Colon (tissue), 2 donors: ENCODE measurements around the gene NSL1.
"Not testable (repeated sequence)": the region's sequence is repeated elsewhere in the genome, so short reads cannot be mapped to it uniquely, and the experiment has no call there.

ENCODE experiments used
- FAIRE-seq: peaks from 2 replicates; lab custom pipeline; 2012; peaks lifted over from hg19 to GRCh38; lab: Jason Lieb, UNC
- donor health status: control.
- donor health status: control.

Gene NSL1, protein sequence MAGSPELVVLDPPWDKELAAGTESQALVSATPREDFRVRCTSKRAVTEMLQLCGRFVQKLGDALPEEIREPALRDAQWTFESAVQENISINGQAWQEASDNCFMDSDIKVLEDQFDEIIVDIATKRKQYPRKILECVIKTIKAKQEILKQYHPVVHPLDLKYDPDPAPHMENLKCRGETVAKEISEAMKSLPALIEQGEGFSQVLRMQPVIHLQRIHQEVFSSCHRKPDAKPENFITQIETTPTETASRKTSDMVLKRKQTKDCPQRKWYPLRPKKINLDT

DNA sequence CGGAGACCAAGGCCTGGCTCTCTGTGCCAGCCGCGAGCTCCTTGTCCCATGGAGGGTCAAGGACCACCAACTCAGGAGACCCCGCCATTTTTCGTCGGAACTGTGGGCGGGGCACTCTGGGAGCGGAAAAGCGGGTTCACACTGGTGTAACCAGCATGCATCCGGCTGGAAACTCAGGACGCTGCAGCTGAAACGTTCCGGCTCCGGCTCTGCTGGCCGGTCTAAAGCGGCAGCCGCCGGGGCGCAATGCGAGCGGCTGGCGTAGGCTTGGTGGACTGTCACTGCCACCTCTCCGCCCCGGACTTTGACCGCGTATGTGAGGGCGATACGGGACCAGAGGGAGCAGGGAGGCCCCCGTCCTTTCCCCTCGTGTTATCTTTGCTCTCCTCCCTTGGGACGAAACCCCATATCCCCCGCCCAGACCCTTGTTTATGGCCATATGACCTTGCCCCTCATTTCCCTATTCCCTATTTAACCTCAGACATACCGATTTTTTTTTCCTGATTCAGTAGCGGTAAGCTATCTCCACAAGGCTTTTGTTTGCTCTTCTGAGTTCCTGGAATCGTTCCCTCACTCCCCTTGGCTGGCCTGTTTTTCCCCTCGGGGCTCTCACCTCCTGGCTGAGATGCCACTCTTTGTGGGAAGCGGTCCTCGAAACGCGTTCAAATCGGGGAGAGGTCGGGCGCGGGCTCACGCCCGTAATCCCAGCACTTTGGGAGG, at the start of gene NSL1, which contains the start of gene TATDN3:
TSS of gene NSL1 (minus strand) at position 102 of the 720 bp plus-strand sequence. CDS start at position 88, 14 bp downstream.
TSS of gene TATDN3 (plus strand) at position 219 of the 720 bp plus-strand sequence. CDS start at position 247, 28 bp downstream.
- no peak for FAIRE-seq

GRCh38 chr1:212838145-212838544, 46.6 kb upstream of the NSL1 start:
- no peak for FAIRE-seq

DNA sequence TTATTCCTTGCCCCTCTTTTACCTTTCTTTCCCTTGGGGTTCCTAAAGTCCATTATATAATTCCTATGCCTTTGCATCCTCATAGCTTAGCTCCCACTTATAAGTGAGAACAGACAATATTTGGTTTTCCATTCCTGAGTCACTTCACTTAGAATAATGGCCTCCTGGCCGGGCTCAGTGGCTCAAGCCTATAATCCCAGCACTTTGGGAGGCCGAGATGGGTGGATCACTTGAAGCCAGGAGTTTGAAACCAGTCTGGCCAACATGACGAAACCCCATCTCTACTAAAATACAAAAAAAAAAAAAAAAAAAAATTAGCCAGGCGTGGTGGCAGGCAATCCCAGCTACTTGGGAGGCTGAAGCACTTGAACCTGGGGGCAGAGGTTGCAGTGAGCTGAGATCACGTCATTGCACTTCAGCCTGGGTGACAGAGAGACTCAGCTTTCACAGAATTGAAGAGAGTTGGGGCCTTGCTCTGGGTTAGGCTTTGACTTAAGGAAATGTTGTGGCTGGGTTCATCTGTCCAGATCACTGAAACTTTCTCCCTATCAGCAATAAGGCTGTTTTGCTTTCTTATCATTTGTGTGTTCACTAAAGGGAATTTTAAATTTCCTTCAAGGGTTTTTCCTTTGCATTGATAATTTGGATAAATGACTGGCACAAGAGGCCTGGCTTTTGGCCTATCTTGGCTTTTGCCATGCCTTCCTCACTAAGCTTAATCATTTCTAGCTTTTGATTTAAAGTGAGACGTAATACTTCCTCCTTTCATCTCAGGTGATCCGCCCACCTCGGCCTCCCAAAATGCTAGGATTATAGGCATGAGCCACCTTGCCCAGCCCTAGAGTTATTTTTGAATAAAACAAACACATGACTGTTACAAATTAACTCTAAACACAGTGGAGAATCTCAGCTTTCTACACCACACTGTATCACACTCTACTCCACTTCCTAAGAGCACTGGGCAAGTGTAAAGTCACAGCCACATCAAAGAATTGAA, 41.9 kb upstream of the NSL1 start:
- not testable (repeated sequence) for FAIRE-seq

DNA sequence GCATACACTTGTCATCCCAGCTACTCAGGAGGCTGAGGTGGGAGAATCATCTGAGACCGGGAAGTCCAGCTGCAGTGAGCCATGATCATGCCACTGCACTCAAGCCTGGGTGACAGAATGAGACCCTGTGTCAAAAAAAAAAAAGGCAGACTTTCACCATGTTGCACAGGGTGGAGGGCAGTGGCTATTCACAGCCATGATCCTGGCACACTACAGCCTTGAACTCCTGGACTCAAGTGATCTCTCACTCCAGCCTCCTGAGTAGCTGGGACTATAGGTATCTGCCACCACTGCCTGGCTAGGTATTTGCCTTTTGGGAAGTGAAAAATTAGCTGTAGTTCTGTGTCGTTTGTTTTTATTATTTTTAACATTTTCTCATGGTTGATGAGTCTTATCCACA, 36.8 kb upstream of the NSL1 start:
- no peak for FAIRE-seq

GRCh38 chr1:212827831-212828278, 36.3 kb upstream of the NSL1 start:
- no peak for FAIRE-seq

GRCh38 chr1:212827171-212827776, 35.7 kb upstream of the NSL1 start:
- FAIRE-seq, result no peak

- no peak for FAIRE-seq
Measured at GRCh38 chr1:212825798-212826452, 34.3 kb upstream of the NSL1 start.

- no peak for FAIRE-seq
Measured at GRCh38 chr1:212824201-212824600, 32.6 kb upstream of the NSL1 start.

GRCh38 chr1:212822956-212823355, 31.4 kb upstream of the NSL1 start:
- FAIRE-seq, result no peak

DNA sequence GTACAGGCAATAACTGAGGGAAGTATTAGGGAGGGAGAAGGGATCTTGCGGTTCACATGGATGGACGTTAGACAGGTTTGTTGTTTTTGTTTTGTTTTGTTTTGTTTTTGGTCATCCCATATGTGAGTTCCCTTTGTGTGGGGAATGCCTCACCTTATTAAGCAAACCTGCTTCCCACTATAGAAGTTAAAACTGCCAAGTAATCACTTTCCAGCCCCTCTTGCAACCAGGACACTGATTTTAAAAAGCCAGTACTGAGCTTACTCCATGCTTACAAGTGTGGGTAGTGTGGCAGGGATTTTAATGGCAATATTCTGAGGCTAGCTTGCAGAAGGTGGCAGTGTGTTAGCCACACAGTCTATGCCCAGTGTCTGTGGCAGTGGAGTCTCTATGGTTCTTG, 29.4 kb upstream of the NSL1 start:
- no peak for FAIRE-seq

- FAIRE-seq, result no peak
Measured at GRCh38 chr1:212819726-212820125, 28.1 kb upstream of the NSL1 start.

- FAIRE-seq, result no peak
Measured at GRCh38 chr1:212816567-212817278, 25.1 kb upstream of the NSL1 start.

DNA sequence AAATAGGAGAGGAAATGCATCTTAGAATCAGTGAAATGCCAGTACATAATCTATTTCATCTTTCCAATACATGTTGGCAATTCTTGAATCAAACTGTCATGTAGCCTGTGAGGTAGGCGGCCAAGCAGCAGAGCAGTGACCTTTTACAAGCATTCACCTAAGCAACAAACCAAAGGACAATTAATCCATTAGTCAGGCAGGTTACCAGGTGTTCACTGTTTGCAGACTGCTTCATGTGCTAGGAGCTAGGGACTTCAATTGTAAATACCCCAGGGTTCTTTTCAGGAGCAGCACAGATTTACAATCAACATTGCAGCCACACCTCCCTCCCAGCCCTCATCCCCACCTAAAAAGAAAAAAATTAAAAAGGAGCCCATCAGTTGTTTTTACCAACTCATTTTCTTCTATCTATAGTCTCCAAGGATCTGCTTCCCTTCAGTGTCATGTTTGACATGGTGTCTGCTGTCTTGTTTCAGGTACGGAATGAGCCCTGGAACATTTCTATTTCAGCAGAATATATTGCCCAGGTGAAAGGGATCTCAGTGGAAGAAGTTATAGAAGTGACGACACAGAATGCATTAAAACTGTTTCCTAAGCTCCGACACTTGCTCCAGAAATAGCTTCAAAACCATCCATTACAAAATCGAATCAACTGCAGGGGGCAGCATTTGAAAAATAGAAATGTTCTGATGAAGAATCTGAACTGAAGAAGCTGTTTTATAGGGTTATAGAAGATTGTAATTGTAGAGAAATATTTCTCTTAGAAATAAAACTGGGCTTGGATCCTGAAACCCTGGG, 23.2 kb upstream of the NSL1 start:
- no peak for FAIRE-seq

GRCh38 chr1:212805767-212806166, 14.2 kb upstream of the NSL1 start:
- FAIRE-seq, result no peak

DNA sequence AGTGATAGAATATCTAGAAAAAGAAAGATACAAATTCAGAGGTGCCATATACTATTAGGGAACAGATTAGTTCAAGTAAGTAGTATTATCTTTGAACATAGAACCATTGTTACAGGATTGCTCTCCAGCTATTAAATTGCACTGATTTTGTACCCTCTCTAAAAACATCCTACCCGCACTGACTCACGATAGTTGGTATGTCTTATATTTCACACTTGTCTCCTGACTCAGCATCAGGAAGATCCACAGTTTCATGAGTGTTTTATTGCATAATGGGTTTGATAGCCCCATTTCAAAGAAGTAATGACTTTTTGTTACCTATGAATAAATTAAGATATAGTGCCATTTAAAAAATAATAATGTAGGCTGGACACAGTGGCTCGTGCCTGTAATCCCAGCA, 6.1 kb upstream of the NSL1 start:
- no peak for FAIRE-seq

GRCh38 chr1:212794561-212795014, 3.0 kb upstream of the NSL1 start:
- no peak for FAIRE-seq

DNA sequence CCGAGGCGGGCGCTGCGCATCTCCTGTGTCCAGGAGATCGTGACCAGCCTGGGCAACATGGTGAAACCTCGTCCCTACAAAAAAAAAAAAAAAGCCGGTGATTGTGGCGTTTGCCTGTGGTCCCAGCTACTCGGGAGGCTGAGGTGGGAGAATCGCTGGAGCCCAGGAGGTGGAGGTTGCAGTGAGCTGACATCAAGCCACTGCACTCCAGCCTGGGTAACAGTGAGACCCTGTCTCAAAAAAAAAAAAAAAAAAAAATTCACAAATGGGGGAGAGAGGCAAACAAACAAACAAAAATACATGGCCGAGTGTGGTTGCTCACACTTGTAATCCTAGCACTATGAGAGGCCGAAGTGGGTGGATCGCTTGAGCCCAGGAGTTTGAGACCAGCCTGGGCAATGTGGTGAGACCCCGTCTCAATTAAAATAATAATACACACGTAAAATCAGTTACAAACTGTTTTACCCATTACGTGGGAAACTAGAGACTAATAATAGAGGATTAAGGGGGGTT, 875 bp upstream of the NSL1 start:
- no peak for FAIRE-seq

GRCh38 chr1:212791261-212791675, 309 bp downstream of the NSL1 start:
- no peak for FAIRE-seq

DNA sequence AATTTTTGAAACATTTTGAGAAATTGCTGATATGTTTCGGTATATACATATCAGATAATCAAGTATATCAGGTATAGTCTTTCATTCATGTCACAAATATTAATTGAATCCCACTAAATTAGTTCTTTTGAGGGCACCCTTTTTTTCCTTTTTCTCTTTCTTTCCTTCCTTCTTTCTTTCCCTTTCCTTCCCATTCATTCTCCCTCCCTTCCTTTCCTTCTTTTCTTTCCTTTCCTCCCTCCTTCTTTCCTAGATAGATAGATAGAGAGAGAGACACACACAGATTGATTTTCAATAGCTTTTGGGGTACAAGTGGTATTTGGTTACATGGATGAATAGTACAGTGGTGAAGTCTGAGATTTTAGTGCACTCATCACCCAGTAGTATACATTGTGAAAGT, 5.7 kb downstream of the NSL1 start:
- no peak for FAIRE-seq
